CD14-positive monocyte (primary cell): ENCODE results near the gene PLAC8L1. TPM values are rescaled to one million over a fixed set of nuclear protein-coding genes. Genes with fewer than 3 reads are reported as not detected.

Source experiments
- DNase-seq, 3 donors: peaks; one replicate each; pipeline ENCODE4 v3.0.0-alpha.2; 2011 to 2022
- H2AFZ ChIP-seq: 2 replicates; pipeline ENCODE4 v1.6.0; 2012; ENCODE audit warnings: mild to moderate bottlenecking, low read depth, low read length, inconsistent platforms; ENCODE audit not compliant: insufficient read depth, poor library complexity, severe bottlenecking
- H3K27ac ChIP-seq, 2 donors: 1 replicate in 1 of 2; 2 replicates in 1 of 2; pipeline ENCODE4 v1.5.1; 2012 to 2013; ENCODE audit warnings: low read length in 2 of 2, control low read depth in 1 of 2, inconsistent platforms in 1 of 2, low read depth in 1 of 2, mild to moderate bottlenecking in 1 of 2
- H3K27me3 ChIP-seq, 2 donors: one replicate each; pipeline versions ENCODE4 v1.6.0 to v1.6.1; 2011 to 2013; ENCODE audit warnings: low read length in 2 of 2; ENCODE audit not compliant: control insufficient read depth in 2 of 2, insufficient read depth in 2 of 2
- H3K36me3 ChIP-seq, 2 donors: replicated peaks in 1 of 2; 1 replicate in 1 of 2; 2 replicates in 1 of 2; pipeline versions ENCODE4 v1.5.1 to v1.6.1; 2012 to 2013; ENCODE audit warnings: low read length in 2 of 2, control low read depth in 1 of 2, inconsistent platforms in 1 of 2, mild to moderate bottlenecking in 1 of 2; ENCODE audit not compliant: insufficient read depth in 2 of 2, control insufficient read depth in 1 of 2
- H3K4me1 ChIP-seq, 2 donors: 1 replicate in 1 of 2; 2 replicates in 1 of 2; pipeline versions ENCODE4 v1.5.1 to v1.6.1; 2012 to 2013; ENCODE audit warnings: low read length in 2 of 2, control low read depth in 1 of 2, inconsistent platforms in 1 of 2, mild to moderate bottlenecking in 1 of 2, moderate library complexity in 1 of 2; ENCODE audit not compliant: insufficient read depth in 2 of 2, control insufficient read depth in 1 of 2
- H3K4me2 ChIP-seq: replicated peaks from 2 replicates; pipeline ENCODE3; 2012; ENCODE audit warnings: low read length, moderate library complexity, mild to moderate bottlenecking; ENCODE audit not compliant: poor library complexity, severe bottlenecking; ENCODE audit errors: extremely low read depth
- H3K4me3 ChIP-seq, 3 experiments: fragments of 200-600 bp in 1 of 3; sonication (generic) in 1 of 3; replicated peaks in 1 of 3; 1 replicate in 2 of 3; 2 replicates in 1 of 3; pipeline ENCODE4 v1.5.1; 2011 to 2013; ENCODE audit warnings: low read length in 3 of 3, mild to moderate bottlenecking in 3 of 3, control low read depth in 2 of 3, low read depth in 2 of 3, inconsistent platforms in 1 of 3, moderate library complexity in 1 of 3
- H3K79me2 ChIP-seq: 2 replicates; pipeline ENCODE4 v1.6.0; 2012; ENCODE audit warnings: mild to moderate bottlenecking, control low read depth, inconsistent platforms, low read length, moderate library complexity; ENCODE audit not compliant: insufficient read depth
- H3K9ac ChIP-seq: 2 replicates; pipeline ENCODE4 v1.6.0; 2017; ENCODE audit warnings: low read length, mild to moderate bottlenecking; ENCODE audit not compliant: insufficient read depth, poor library complexity, severe bottlenecking
- H3K9me3 ChIP-seq, 2 donors: replicated peaks in 1 of 2; 1 replicate in 1 of 2; 2 replicates in 1 of 2; pipeline versions ENCODE4 v1.5.1 to v1.6.1; 2012 to 2013; ENCODE audit warnings: low read length in 2 of 2, control low read depth in 1 of 2; ENCODE audit not compliant: control insufficient read depth in 1 of 2, insufficient read depth in 1 of 2
- H4K20me1 ChIP-seq: 2 replicates; pipeline ENCODE4 v1.6.0; 2012; ENCODE audit warnings: mild to moderate bottlenecking, low read length, control low read depth, moderate library complexity; ENCODE audit not compliant: insufficient read depth
- H3K27ac Mint-ChIP-seq, 7 donors: one replicate each; pipeline ENCODE4 v1.8.0; 2020; ENCODE audit warnings: mild to moderate bottlenecking in 7 of 7, mixed read lengths in 7 of 7, moderate library complexity in 6 of 7, inconsistent platforms in 2 of 7
- H3K27me3 Mint-ChIP-seq, 3 donors: one replicate each; pipeline ENCODE4 v1.8.0; 2021 to 2022; ENCODE audit warnings: low read depth in 3 of 3, mild to moderate bottlenecking in 3 of 3, mixed read lengths in 3 of 3, moderate library complexity in 3 of 3, inconsistent platforms in 1 of 3
- H3K36me3 Mint-ChIP-seq, 2 donors: one replicate each; pipeline ENCODE4 v1.8.0; 2020; ENCODE audit warnings: mixed read lengths in 2 of 2, inconsistent platforms in 1 of 2, mild to moderate bottlenecking in 1 of 2
- H3K4me1 Mint-ChIP-seq: one replicate; pipeline ENCODE4 v1.8.0; 2020; ENCODE audit warnings: mild to moderate bottlenecking, mixed read lengths
- H3K4me3 Mint-ChIP-seq, 2 donors: one replicate each; pipeline ENCODE4 v1.8.0; 2020; ENCODE audit warnings: mild to moderate bottlenecking in 2 of 2, mixed read lengths in 2 of 2, moderate library complexity in 1 of 2
- H3K9me3 Mint-ChIP-seq, 7 donors: one replicate each; pipeline ENCODE4 v1.8.0; 2020 to 2022; ENCODE audit warnings: mixed read lengths in 7 of 7, mild to moderate bottlenecking in 6 of 7, moderate library complexity in 6 of 7, inconsistent platforms in 2 of 7
- CTCF ChIP-seq: fragments of 200-600 bp; IDR thresholded peaks from one replicate; pipeline ENCODE4 v1.8.0; 2022; ENCODE audit warnings: antibody characterized with exemption, mild to moderate bottlenecking
- WGBS: methylation state at CpG from one replicate; pipeline ENCODE4 v1.1.5; 2013; ENCODE audit warnings: missing lambda C conversion rate; ENCODE audit not compliant: insufficient coverage; 5-methylcytosine and 5-hydroxymethylcytosine counted together
- intact Hi-C, 2 donors: fragments of 100-400 bp; cut with micrococcal nuclease; formaldehyde crosslinking; loops; one replicate each; pipeline versions ENCODE4 v1.15.0 to v1.15.1; 2023
- polyA plus RNA-seq, 3 donors: library from polyadenylated mRNA; depleted of rRNA in 1 of 3; unstranded in 2 of 3; stranded (reverse) in 1 of 3; fragments of 300-500 nt in 2 of 3; fragments of >200 nt in 1 of 3; fragmentation: Illumina TruSeq in 2 of 3; gene quantifications; 1 replicate in 2 of 3; 2 replicates in 1 of 3; pipeline ENCODE4 v1.2.3, GENCODE V29; 2012 to 2021

Gene PLAC8L1
- polyA plus RNA-seq, 3 donors, result not detected

- no peaks in the 10 kb centered on the region for H3K36me3 ChIP-seq
- H3K4me1 ChIP-seq, result no peaks in the 10 kb centered on the region
- no peaks in the 10 kb centered on the region for H3K4me1 Mint-ChIP-seq
- intact Hi-C loops, result no loop called here
- H3K79me2 ChIP-seq, result no peaks in the 10 kb centered on the region
- no peaks in the 10 kb centered on the region for H3K9me3 ChIP-seq
- peaks cover 0 to 2% (median 0%) of the 10 kb centered on the region in 7 donors for H3K9me3 Mint-ChIP-seq
- no peak overlapping the region for H3K4me3 ChIP-seq
- peaks cover 0 to 6% (median 1%) of the 10 kb centered on the region in 3 donors for H3K27me3 Mint-ChIP-seq
- H2AFZ ChIP-seq, result no peak overlapping the region
- H3K27ac ChIP-seq, result no peak overlapping the region
- no peaks in the 10 kb centered on the region for H3K27me3 ChIP-seq
- H3K27ac Mint-ChIP-seq, result peak overlapping the region in 1 of 7 donors; percentile 64
- H3K4me2 ChIP-seq, result no peak overlapping the region
- no CpG with 5 or more reads among the region's 3 CpGs for WGBS
- H3K4me3 Mint-ChIP-seq, result no peak overlapping the region
- H3K36me3 Mint-ChIP-seq, result no peaks in the 10 kb centered on the region
- no peak for TF ChIP-seq CTCF
- no peak overlapping the region for H3K9ac ChIP-seq
- no peak for DNase-seq
- no peaks in the 10 kb centered on the region for H4K20me1 ChIP-seq
Measured at GRCh38 chr5:146091881-146092280, 13.5 kb downstream of the PLAC8L1 start.

GRCh38 chr5:146089287-146089686 is 16.1 kb downstream of the PLAC8L1 start:
- peaks cover 0 to 2% (median 0%) of the 10 kb centered on the region in 7 donors for H3K9me3 Mint-ChIP-seq
- no peak overlapping the region for H3K27ac Mint-ChIP-seq
- no peak overlapping the region for H3K4me3 ChIP-seq
- H3K36me3 Mint-ChIP-seq, result no peaks in the 10 kb centered on the region
- H3K9me3 ChIP-seq, result no peaks in the 10 kb centered on the region
- H3K27ac ChIP-seq, result no peak overlapping the region
- no peaks in the 10 kb centered on the region for H3K4me1 ChIP-seq
- no peak overlapping the region for H2AFZ ChIP-seq
- no peak for DNase-seq
- H3K27me3 ChIP-seq, result no peaks in the 10 kb centered on the region
- no peaks in the 10 kb centered on the region for H3K79me2 ChIP-seq
- H3K4me1 Mint-ChIP-seq, result no peaks in the 10 kb centered on the region
- intact Hi-C loops, result no loop called here
- no peak for TF ChIP-seq CTCF
- no peak overlapping the region for H3K4me3 Mint-ChIP-seq
- no peak overlapping the region for H3K9ac ChIP-seq
- no peak overlapping the region for H3K4me2 ChIP-seq
- H4K20me1 ChIP-seq, result no peaks in the 10 kb centered on the region
- H3K36me3 ChIP-seq, result no peaks in the 10 kb centered on the region
- H3K27me3 Mint-ChIP-seq, result peaks cover 0 to 6% (median 1%) of the 10 kb centered on the region in 3 donors
